Activated CD8-positive, alpha-beta memory T cell treated with anti-CD3 and anti-CD28 coated beads for 48 hours (primary cell): Measurements from ENCODE around the gene DNAH7.
"Not testable (repeated sequence)": the region's sequence is repeated elsewhere in the genome, so short reads cannot be mapped to it uniquely, and the experiment has no call there.

Experiments
- DNase-seq, 3 experiments: peaks; one replicate each; pipeline ENCODE4 v3.0.0-alpha.2; 2020; ENCODE audit warnings: low read depth in 2 of 3, low spot score in 2 of 3

The DNAH7 gene

GRCh38 chr2:195984923-195985726, 83.5 kb downstream of the DNAH7 start:
- DNase-seq = no peak

GRCh38 chr2:195967336-195967735, 101.3 kb downstream of the DNAH7 start:
- no peak for DNase-seq

DNA sequence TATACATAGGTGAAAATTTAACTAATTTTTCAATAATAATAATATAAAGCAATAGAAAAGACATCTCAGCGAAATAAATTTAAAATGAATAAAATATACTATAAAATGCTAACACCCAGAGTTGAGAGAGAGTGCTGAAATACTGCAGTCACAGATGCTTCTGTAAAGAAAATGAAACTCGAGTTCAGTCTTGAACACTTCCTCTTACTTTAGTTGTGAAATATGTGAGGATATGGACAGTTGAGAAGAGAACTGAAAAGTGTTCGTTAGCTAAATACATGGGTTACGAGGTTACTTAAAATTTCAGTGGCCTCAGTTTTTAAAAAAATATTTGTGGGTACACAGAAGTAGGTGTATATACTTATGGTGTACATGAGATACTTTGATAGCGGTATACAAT, 106.8 kb downstream of the DNAH7 start:
- no peak for DNase-seq

GRCh38 chr2:195959341-195959740, 109.3 kb downstream of the DNAH7 start:
- DNase-seq = no peak

DNA sequence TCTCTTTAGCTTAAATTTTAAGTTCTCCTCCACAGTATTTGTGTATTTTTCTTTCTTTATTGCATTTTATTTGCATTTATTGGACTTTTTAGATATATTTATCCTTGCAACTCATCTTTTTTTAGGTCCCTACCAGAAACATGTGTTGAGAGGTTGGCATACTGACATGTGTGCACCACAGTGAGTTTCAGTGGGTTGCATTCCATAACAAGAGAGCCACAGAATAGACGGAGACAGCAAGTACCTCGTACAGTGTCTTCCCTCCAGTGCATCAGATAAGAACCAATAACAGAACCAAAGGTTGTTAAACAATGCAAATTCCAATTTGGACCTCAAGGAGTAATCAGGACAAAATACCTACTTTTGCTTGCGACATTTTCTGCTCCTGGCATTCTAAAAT, 111.9 kb downstream of the DNAH7 start:
- DNase-seq = no peak

DNA sequence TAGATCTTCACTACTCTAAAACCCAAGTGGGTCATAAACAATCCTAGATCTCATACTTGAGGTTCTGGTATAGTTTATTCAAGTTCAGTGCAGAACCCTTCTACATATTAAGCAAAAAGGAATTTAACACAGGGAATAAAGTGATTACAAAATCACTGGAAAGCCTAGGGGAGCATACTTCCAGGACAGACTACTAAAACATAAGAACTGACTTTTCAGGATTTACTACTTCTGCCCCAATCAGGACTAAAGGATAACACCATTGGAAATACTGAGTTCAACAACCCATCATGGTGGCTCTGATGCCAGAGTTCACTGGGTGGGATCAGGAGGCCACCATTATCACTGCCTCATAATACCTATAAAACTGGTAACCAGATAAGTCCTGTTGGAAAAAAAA, 123.6 kb downstream of the DNAH7 start:
- no peak for DNase-seq

DNA sequence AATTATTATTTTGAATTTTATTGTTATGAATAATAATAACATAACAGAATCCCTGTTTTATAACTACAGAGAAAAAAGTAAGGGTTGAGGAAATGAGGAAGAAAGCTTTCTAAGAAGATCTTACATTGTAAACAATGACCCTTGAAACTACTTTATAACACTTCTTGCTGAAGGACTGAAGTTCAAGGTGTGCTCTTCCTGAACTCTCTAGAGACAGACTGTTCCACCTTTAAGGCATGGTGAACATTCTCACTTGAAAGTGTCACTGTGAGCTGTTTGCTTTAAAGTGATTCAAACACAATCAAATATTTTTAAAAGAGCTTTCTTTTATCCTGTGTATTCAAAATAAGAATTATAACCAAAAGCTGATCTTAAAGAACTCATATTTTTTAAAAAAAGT, 131.5 kb downstream of the DNAH7 start:
- no peak for DNase-seq

DNA sequence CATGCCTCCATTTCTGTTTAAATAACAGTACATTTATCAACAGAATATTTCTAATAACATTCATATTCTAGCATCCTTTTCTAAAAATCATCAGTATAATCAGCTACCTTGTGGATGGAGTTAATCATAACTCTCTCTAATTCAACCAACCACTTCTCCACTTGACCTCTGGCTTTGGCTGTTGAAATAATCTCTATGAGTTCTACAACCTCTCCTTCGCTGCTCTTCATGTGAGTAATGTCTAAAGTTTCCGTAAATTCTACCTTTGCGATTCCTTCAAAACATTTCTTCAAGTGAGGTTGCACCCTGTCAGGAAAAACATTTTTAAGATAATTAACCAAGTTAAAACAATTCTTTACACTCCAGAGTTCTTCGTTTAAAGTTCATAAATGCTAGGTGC, 134.2 kb downstream of the DNAH7 start:
- DNase-seq = no peak

DNA sequence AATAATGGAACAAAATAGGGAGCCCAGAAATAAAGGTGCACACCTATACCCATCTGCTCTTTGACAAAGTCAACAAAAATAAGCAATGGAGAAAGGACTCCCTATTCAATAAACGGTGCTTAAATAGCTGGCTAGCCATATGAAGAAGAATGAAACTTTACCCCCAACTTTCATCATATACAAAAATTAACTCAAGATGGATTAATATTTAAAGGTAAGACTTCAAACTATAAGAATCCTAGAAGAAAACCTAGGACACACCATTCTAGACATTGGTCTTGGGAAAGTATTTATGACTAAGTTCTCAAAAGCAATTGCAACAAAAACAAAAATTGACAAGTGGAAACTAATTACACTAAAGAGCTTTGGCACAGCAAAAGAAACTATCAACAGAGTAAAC, 139.1 kb downstream of the DNAH7 start:
- no peak for DNase-seq

DNA sequence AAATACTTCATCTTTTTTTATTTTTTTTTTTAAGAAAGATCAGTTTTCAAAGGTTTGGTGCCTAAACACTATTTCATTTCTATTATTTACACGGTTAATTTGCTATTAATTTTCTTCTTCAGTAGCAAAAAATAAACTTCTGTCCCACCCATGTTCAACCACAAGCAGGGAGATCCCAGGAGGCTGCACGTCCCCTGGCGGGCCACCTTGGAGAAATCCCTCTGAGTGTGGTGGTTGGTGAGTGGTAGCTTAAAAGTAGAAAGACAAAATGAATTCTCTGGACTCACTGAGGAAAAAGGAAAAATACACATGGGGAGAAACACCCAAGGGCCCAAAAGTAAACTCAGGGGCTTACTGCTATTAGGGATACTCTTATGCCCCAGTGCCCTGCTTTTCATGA, 143.5 kb downstream of the DNAH7 start:
- no peak for DNase-seq

DNA sequence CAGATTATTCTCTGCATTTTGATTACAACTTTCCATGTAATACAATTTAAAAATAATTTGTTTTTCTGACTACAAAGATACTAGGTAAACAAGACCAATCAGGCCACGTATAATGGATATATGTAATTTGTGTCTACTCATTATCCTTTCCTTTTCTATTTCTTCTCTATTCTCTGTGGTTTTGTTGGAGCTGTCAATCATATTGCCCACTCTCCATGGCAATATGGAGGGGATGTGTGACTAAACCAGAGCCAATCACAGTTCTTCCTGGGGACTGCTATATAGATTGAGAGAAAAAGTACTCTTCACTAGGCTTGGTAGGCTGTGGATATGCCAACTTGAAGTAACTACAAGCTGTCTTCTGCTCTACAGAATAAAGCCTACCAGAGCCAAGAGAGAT, 144.7 kb downstream of the DNAH7 start:
- DNase-seq = no peak

GRCh38 chr2:195917021-195917600, 151.5 kb downstream of the DNAH7 start:
- not testable (repeated sequence) for DNase-seq

DNA sequence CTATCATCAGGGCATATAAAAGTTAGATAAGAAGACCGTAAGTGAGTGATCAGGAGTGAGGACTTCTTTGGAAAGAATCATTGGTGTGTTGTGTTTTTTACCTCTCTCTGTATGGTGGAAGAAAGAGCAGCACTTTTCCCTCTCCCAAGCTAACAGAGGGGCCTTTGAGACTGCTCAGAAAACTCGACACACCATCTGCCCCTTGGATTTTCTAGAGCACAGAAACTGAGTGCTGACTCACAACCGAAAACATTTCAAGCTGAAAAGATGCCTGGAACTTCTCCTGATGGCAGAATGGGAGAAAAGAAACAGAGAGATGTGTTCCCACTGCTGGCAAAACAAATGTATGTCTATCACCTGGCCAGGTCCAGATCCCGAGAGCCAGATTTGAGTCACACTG, 156.6 kb downstream of the DNAH7 start:
- no peak for DNase-seq

- DNase-seq = no peak
Observed at GRCh38 chr2:195910570-195910969, 158.1 kb downstream of the DNAH7 start.

- DNase-seq = no peak
Observed at GRCh38 chr2:195909926-195910325, 158.7 kb downstream of the DNAH7 start.

DNA sequence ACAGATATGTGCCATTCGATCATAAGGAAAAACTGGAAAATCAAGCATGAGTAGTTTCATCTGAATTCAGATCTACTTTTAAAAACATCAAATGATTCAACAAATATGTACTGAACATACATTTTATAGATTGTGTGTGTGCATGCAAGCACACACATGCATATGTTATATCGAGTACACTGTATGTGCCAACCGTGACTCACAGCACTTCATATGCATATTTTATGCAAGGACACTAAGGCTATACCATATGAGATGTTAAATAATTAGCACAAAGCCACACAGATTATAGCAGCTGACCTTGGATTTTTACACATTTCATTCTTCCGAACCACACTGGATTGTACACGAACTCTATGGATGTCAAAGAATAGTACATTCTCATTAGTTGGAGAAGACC, 161.2 kb downstream of the DNAH7 start:
- DNase-seq = no peak

DNA sequence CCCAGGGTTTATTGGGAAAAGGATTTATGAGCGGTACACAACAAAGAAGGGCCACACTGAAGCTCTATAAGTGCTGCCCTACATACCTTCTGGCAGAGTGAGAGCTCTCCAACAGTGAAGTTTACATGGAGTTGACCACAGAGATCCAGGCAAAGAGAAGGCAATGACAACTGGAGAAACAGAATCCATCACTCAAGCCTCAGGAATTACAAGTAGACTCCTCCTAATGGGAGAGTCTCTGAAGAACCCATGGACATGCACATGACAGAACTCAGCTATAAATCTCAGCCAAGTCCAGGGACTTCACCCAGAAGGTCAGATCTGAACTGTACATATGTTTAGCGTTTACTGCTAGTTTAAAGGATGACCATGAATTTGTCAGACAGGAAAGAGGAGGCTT, 164.7 kb downstream of the DNAH7 start:
- DNase-seq = no peak

DNA sequence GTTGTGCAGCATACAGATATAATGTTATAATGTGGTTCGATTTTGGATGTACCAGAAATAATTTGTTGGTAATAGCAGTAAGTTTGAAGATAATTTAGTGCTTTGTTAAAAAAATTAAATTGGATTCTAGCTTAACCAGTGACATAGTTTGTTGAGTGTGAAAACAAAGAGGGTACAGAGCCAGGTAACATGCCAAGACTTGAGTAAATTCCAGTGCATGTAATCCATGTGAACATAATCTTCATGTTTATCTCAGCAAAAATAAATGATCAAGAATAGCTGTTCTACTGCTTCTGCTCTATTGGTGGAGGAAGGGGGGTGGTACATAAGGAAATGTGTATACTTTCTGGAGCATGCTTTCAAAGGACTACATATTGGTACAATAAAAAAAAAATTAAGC, 165.8 kb downstream of the DNAH7 start:
- DNase-seq = no peak

DNA sequence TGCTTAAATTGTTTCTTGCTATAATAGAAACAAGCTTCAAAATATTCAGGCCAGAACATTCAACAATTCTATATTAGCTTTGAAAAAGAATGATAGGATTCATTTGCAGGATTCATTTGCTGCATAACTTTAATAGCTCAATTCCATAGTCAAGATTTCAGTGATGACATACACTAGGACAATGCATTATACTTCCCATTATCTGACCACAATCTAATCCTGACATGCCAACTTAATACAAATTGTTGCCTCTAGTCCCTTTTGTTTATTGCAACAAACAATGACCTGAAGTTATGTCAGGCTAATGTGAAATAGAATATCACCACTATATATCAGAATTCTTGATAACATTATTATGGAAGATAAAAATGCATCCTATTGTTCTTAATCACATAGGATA, 169.4 kb downstream of the DNAH7 start:
- no peak for DNase-seq

GRCh38 chr2:195898505-195899191, 170.0 kb downstream of the DNAH7 start:
- DNase-seq = no peak

DNA sequence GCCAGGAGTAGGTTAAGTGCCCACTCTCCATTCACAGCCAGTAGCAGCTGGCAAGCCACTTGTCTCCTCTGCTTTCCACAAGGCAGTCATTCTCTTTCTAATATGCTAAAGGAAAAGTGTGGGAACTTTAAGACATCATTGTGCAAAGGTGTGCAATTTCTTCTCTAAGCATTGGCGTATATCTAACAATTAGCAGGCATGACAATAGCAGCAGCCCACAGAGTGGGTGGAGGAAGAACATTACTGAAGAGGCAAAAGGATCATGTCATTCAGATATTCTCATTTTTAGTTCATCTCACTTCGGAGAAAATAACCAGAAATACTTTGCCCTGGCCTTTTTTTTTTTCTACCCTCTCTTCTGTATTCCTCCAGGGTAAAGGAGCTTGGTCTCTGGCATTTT, 177.6 kb downstream of the DNAH7 start:
- no peak for DNase-seq

DNA sequence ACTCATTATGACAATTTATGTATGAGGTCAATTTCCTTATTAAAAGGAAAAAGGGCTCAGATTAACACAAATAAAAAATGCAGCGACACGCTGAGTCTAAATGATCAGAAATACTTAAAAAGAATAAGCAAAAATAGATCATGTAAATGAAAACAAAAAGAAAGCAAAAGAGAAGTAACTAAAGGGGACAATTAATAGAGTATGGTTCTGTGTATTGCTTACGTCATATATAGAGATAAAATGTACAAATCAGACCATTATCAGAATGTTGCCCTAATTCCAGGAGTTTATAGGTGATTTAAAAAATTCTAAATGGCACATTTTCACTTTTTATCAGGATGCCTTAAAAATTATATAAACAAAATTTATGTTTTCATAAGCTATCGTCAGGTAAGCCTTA, 189.5 kb downstream of the DNAH7 start:
- no peak for DNase-seq
